H9 (cell line): ENCODE data around the gene MALAT1. TPM values are rescaled to one million over a fixed set of nuclear protein-coding genes. Genes with fewer than 3 reads are reported as not detected.

Experiments
- DNase-seq: peaks from one replicate; pipeline ENCODE4 v3.0.0-alpha.2; 2017
- H2AFZ ChIP-seq: one replicate; pipeline ENCODE4 v1.6.1; 2013; ENCODE audit warnings: mild to moderate bottlenecking, low read length, control low read depth, moderate library complexity
- H2AK5ac ChIP-seq: 2 replicates; pipeline ENCODE4 v1.6.1; 2013; ENCODE audit warnings: low read length, control low read depth, mixed read lengths; ENCODE audit not compliant: insufficient read length
- H2BK120ac ChIP-seq: one replicate; pipeline ENCODE4 v1.6.1; 2013; ENCODE audit warnings: low read depth, mild to moderate bottlenecking, low read length, control low read depth, inconsistent platforms; ENCODE audit not compliant: poor library complexity, severe bottlenecking
- H2BK12ac ChIP-seq: 2 replicates; pipeline ENCODE4 v1.6.1; 2013; ENCODE audit warnings: low read length, control low read depth, mixed read lengths, low read depth; ENCODE audit not compliant: insufficient read length
- H2BK15ac ChIP-seq: 2 replicates; pipeline ENCODE4 v1.6.1; 2013; ENCODE audit warnings: low read depth, low read length, control low read depth
- H2BK20ac ChIP-seq: one replicate; pipeline ENCODE4 v1.6.1; 2013; ENCODE audit warnings: low read depth, mild to moderate bottlenecking, low read length, control low read depth, inconsistent platforms; ENCODE audit not compliant: poor library complexity, severe bottlenecking
- H2BK5ac ChIP-seq: 2 replicates; pipeline ENCODE4 v1.6.1; 2013; ENCODE audit warnings: low read length, control low read depth, mixed read lengths; ENCODE audit not compliant: insufficient read length
- H3K14ac ChIP-seq: 2 replicates; pipeline ENCODE4 v1.6.1; 2013; ENCODE audit warnings: low read length, control low read depth; ENCODE audit not compliant: insufficient read depth
- H3K18ac ChIP-seq: 2 replicates; pipeline ENCODE4 v1.6.1; 2013; ENCODE audit warnings: low read depth, mild to moderate bottlenecking, mixed read lengths, low read length, control low read depth; ENCODE audit not compliant: insufficient read length
- H3K23ac ChIP-seq: 2 replicates; pipeline ENCODE4 v1.6.1; 2013; ENCODE audit warnings: low read length, control low read depth, mixed read lengths, low read depth; ENCODE audit not compliant: insufficient read length
- H3K23me2 ChIP-seq: 2 replicates; pipeline ENCODE4 v1.6.1; 2013; ENCODE audit warnings: low read depth, mild to moderate bottlenecking, mixed read lengths, low read length, control low read depth; ENCODE audit not compliant: insufficient read length, poor library complexity, severe bottlenecking
- H3K27ac ChIP-seq: 2 replicates; pipeline ENCODE4 v1.5.1; 2013; ENCODE audit warnings: low read length, control low read depth, mixed read lengths, low read depth; ENCODE audit not compliant: insufficient read length
- H3K27me3 ChIP-seq: 2 replicates; pipeline ENCODE4 v1.6.1; 2013; ENCODE audit warnings: low read length, control low read depth, inconsistent platforms; ENCODE audit not compliant: insufficient read depth
- H3K4ac ChIP-seq: 2 replicates; pipeline ENCODE4 v1.6.1; 2013; ENCODE audit warnings: low read depth, mild to moderate bottlenecking, control low read depth, inconsistent platforms, low read length, moderate library complexity
- H3K4me1 ChIP-seq: 2 replicates; pipeline ENCODE4 v1.6.1; 2013; ENCODE audit warnings: low read length, control low read depth, inconsistent platforms; ENCODE audit not compliant: insufficient read depth
- H3K4me2 ChIP-seq: 2 replicates; pipeline ENCODE4 v1.6.1; 2013; ENCODE audit warnings: low read length, control low read depth, mixed read lengths; ENCODE audit not compliant: insufficient read length, insufficient read depth
- H3K56ac ChIP-seq: 2 replicates; pipeline ENCODE4 v1.6.1; 2013; ENCODE audit warnings: low read depth, mild to moderate bottlenecking, mixed read lengths, low read length, control low read depth; ENCODE audit not compliant: insufficient read length
- H3K79me1 ChIP-seq: 2 replicates; pipeline ENCODE4 v1.6.1; 2013; ENCODE audit warnings: low read depth, mild to moderate bottlenecking, moderate library complexity, low read length, control low read depth, inconsistent platforms; ENCODE audit not compliant: insufficient read depth, poor library complexity, severe bottlenecking
- H3K79me2 ChIP-seq: 2 replicates; pipeline ENCODE4 v1.6.1; 2013; ENCODE audit warnings: low read length, control low read depth, inconsistent platforms; ENCODE audit not compliant: insufficient read depth
- H3K9ac ChIP-seq: 2 replicates; pipeline ENCODE4 v1.6.1; 2013; ENCODE audit warnings: low read length, control low read depth, mixed read lengths; ENCODE audit not compliant: insufficient read length; ENCODE audit errors: extremely low read depth
- H3K9me3 ChIP-seq: one replicate; pipeline ENCODE4 v1.6.1; 2013; ENCODE audit warnings: low read depth, low read length, inconsistent platforms; ENCODE audit not compliant: control insufficient read depth
- H3T11ph ChIP-seq: one replicate; pipeline ENCODE4 v1.6.1; 2013; ENCODE audit warnings: mild to moderate bottlenecking, low read length, control low read depth, inconsistent platforms
- H4K20me1 ChIP-seq: one replicate; pipeline ENCODE4 v1.6.1; 2013; ENCODE audit not compliant: control insufficient read depth, insufficient read length, insufficient read depth
- H4K5ac ChIP-seq: 2 replicates; pipeline ENCODE4 v1.6.1; 2013; ENCODE audit warnings: low read depth, mild to moderate bottlenecking, mixed read lengths, low read length, control low read depth; ENCODE audit not compliant: insufficient read length
- H4K8ac ChIP-seq: replicated peaks from 2 replicates; pipeline ENCODE4 v1.6.1; 2013; ENCODE audit warnings: low read length, control low read depth, mixed read lengths, low read depth; ENCODE audit not compliant: insufficient read length
- H4K91ac ChIP-seq: 2 replicates; pipeline ENCODE4 v1.6.1; 2013; ENCODE audit warnings: low read depth, mild to moderate bottlenecking, moderate library complexity, mixed read lengths, low read length, control low read depth; ENCODE audit not compliant: insufficient read length
- H3K27ac Mint-ChIP-seq, 3 experiments: 2 replicates in 2 of 3; 3 replicates in 1 of 3; pipeline ENCODE4 v1.8.0; 2020 to 2021; ENCODE audit warnings: mixed read lengths in 3 of 3, mild to moderate bottlenecking in 1 of 3, moderate library complexity in 1 of 3
- H3K27me3 Mint-ChIP-seq: 2 replicates; pipeline ENCODE4 v1.8.0; 2021; ENCODE audit warnings: low read depth, mild to moderate bottlenecking, moderate library complexity, mixed read lengths
- H3K36me3 Mint-ChIP-seq, 3 experiments: 2 replicates in 2 of 3; 3 replicates in 1 of 3; pipeline ENCODE4 v1.8.0; 2020 to 2021; ENCODE audit warnings: low read depth in 3 of 3, mixed read lengths in 3 of 3; ENCODE audit not compliant: insufficient read depth in 1 of 3
- H3K4me1 Mint-ChIP-seq, 2 experiments: 2 replicates each; pipeline ENCODE4 v1.8.0; 2020; ENCODE audit warnings: mixed read lengths in 2 of 2
- H3K4me3 Mint-ChIP-seq, 2 experiments: 2 replicates in 1 of 2; 3 replicates in 1 of 2; pipeline ENCODE4 v1.8.0; 2020 to 2021; ENCODE audit warnings: mild to moderate bottlenecking in 2 of 2, mixed read lengths in 2 of 2, moderate library complexity in 1 of 2
- H3K9me3 Mint-ChIP-seq, 2 experiments: 2 replicates in 1 of 2; 3 replicates in 1 of 2; pipeline ENCODE4 v1.8.0; 2020; ENCODE audit warnings: mild to moderate bottlenecking in 2 of 2, mixed read lengths in 2 of 2, moderate library complexity in 1 of 2
- CTCF ChIP-seq: fragments of 200-600 bp; sonication (generic); conservative IDR thresholded peaks from 3 replicates; pipeline ENCODE4 v1.8.0; 2021; ENCODE audit warnings: antibody characterized with exemption, mild to moderate bottlenecking
- WGBS: extraction: QIAGEN DNeasy Blood & Tissue Kit; methylation state at CpG from one replicate; pipeline ENCODE4 v1.1.7; 2013; ENCODE audit warnings: missing lambda C conversion rate, low lambda C conversion rate, mixed read lengths; ENCODE audit not compliant: insufficient read length; ENCODE audit errors: extremely low coverage; 5-methylcytosine and 5-hydroxymethylcytosine counted together
- total RNA-seq: library from RNA; stranded (reverse); gene quantifications from 2 replicates; pipeline ENCODE4 v1.2.1, GENCODE V29; 2021

Gene MALAT1
- total RNA-seq, 1 experiment from 2014 or later = 1,934 TPM

- no peak overlapping the region for H3K4me2 ChIP-seq
- H4K5ac ChIP-seq = no peak overlapping the region
- peaks cover 72 to 76% of the 10 kb centered on the region in 2 experiments for H3K4me1 Mint-ChIP-seq
- H3K27ac Mint-ChIP-seq = peak overlapping the region; percentile 70 to 92 (median 89); a peak in 5 of 7 replicates
- peak; percentile 57 for DNase-seq
- H3K23ac ChIP-seq = no peak overlapping the region
- H3K14ac ChIP-seq = no peak overlapping the region
- H4K8ac ChIP-seq = no peak overlapping the region
- H3K23me2 ChIP-seq = peaks cover 17% of the 10 kb centered on the region
- no peak overlapping the region for H3K4ac ChIP-seq
- H3K27ac ChIP-seq = no peak overlapping the region
- H3K27me3 ChIP-seq = no peaks in the 10 kb centered on the region
- no peaks in the 10 kb centered on the region for H4K20me1 ChIP-seq
- no peak overlapping the region for H2BK20ac ChIP-seq
- H3T11ph ChIP-seq = no peak overlapping the region
- no peak overlapping the region for H4K91ac ChIP-seq
- no peak overlapping the region for H3K56ac ChIP-seq
- no peaks in the 10 kb centered on the region; a peak in 1 of 5 replicates for H3K9me3 Mint-ChIP-seq
- no peaks in the 10 kb centered on the region for H3K79me1 ChIP-seq
- no peaks in the 10 kb centered on the region for H3K9me3 ChIP-seq
- no CpG with 5 or more reads among the region's 12 CpGs for WGBS
- H2BK5ac ChIP-seq = no peak overlapping the region
- no peak overlapping the region for H3K9ac ChIP-seq
- no peak for TF ChIP-seq CTCF
- peaks cover 2% of the 10 kb centered on the region; the same call in 1 of the 2 replicates for H3K27me3 Mint-ChIP-seq
- H2AK5ac ChIP-seq = no peak overlapping the region
- peak overlapping the region; percentile 28 for H3K18ac ChIP-seq
- no peak overlapping the region for H2BK12ac ChIP-seq
- peaks cover 22% of the 10 kb centered on the region; the same call in 1 of the 2 replicates for H3K4me1 ChIP-seq
- no peak overlapping the region for H2AFZ ChIP-seq
- no peaks in the 10 kb centered on the region; a peak in 1 of 7 replicates for H3K36me3 Mint-ChIP-seq
- H3K4me3 Mint-ChIP-seq = peak overlapping the region in 1 of 2 experiments; percentile 62; a peak in 1 of 5 replicates
- no peak overlapping the region for H2BK15ac ChIP-seq
- H2BK120ac ChIP-seq = no peak overlapping the region
- no peaks in the 10 kb centered on the region for H3K79me2 ChIP-seq
These were observed 5.3 kb upstream of the MALAT1 start for GRCh38 chr11:65493367-65494176.
